LoVo (cell line): ENCODE measurements around the gene STX19.
"Not testable (repeated sequence)": the region's sequence is repeated elsewhere in the genome, so short reads cannot be mapped to it uniquely, and the experiment has no call there.

Experiments
- DNase-seq: peaks from one replicate; pipeline ENCODE4 v3.0.0-alpha.2; 2016; ENCODE audit warnings: low spot score

STX19 gene, protein sequence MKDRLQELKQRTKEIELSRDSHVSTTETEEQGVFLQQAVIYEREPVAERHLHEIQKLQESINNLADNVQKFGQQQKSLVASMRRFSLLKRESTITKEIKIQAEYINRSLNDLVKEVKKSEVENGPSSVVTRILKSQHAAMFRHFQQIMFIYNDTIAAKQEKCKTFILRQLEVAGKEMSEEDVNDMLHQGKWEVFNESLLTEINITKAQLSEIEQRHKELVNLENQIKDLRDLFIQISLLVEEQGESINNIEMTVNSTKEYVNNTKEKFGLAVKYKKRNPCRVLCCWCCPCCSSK

DNA sequence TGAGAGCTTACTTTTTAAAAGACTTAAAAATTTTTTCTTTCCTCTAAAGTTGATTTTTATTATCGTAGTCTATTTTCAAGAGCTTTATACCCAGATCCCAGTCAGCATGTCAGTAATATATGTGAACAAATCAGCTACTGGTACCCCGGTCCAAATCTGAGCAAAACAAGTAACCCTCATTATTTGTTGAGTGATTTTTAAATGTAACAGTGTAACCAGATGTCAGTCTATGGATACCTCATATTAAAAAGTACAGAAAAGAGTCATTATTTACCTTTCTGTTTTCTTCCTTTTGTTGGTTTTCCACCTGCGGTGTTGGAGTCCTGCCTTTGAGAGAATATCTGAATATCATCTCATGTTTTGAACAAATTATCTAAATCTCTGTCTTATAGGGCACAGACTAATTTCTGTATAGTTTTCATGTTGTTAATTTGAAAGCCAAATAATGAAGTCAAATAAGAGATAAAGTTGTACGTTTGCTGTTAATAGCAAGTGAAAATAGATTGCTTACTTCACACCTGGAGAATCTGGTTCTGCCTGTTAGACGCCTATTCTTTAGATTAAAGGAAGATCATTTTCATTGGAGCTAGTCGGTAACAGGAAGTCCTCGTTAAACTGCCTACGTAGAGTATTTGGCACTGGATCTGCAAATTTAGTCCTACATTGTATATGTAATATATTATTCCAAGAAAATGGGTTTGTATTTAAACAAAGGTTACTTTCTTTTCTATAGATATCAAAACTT is at the start of gene STX19:
Gene STX19, minus strand, starts transcription at position 505 of the 745 bp plus-strand sequence. CDS start 13,328 bp downstream, outside the sequence.
- peak; percentile 74 for DNase-seq

DNA sequence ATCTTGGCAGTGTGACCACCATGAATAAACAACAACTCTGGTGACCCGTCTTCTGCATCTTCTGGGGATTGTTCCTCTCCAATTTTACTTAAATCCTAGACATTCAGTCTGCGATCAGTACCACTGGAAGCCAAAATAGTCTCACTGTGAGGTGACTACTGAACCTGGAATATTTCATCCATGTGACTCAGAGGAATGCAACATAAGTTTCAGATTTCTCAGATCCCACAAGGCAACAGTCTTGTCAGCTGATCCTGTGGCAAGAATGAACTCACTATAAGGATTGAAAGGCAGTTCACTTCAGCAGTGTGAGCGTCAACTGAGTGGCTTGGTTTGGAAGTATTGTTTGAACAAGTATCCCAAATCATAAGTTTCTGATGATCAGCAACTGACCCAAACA is 47.7 kb upstream of the STX19 start:
- no peak for DNase-seq

DNA sequence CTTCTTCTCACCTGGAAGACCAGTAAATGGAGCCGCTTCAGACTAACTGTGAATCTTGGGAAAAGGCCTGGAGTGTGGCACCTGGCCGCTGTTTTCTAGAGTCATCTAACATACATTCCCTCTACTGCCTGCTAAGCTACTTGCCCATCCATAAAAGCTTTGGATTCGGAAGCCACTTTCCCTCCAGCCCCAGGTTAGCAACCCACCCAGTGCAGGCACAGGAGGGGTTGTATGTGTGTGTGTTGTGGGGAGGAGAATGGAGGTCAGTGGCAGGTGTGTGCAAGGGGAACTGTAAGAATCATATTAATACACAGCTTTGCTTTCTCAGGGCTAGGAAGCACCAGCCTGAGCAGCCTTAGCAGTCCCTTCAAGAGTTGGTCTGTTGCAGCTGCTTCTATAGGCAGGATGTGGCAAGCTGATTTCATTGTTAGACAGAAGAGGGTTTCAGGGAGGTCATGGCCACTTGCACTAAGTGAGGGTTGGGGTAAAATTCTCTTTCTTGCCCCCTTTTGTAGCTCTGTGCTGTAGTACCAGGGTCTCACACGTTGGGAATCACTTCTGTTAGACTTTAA is 43.4 kb upstream of the STX19 start:
- no peak for DNase-seq

DNA sequence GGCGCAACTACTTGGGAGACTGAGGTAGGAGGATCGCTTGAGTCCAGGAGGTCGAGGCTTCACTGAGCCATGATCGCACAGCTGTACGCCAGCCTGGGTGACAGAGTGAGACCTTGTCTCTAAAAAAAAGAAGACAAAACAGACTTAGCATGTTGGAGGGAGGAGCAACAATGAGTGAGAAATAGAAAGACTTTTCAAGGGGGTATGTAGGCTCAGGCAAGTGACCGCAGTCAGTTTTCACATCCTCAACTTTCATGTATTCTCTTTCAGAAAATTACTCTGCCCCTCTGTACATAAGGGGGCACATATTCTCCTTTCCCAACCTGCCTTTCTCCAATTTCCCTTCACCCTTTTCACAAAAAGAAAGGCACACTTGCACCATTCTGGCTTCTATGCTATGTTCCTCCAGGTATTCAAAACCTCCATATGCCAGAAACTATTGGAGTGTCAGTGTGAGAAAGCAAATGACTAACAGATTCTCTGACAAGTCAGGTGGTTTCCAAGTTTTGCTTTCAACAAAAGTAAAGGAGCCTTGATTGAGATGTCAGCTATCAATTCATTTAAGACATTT is 42.0 kb upstream of the STX19 start:
- DNase-seq, result no peak

DNA sequence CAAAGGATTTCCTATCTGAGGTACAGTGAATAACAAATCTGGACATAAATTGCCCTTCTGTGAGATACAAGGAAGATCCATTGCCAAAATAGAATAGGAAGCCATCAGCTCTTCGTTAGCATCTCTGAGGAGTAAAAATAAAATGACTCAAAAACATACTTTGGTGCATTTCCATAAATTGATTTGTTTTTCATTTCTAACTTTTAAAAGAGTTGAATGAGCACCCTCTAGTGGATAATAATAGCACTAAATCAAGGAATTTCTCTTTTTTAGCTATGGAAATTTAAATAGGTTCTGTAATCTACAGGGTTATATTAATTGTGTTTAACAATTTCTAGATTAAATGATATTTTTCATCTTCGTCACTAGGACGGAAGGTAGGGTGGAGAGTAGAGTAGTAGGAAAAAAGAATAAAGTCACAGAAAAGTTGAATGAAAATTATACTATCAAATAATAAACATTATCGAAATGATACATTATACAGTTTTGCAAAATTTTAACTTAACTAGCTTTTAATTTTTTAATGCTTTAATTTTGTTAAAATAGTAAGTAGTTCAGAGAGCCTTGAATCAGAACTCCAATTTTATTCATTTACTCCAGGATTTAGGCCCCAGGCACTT is 40.9 kb upstream of the STX19 start:
- DNase-seq, result peak; percentile 39

DNA sequence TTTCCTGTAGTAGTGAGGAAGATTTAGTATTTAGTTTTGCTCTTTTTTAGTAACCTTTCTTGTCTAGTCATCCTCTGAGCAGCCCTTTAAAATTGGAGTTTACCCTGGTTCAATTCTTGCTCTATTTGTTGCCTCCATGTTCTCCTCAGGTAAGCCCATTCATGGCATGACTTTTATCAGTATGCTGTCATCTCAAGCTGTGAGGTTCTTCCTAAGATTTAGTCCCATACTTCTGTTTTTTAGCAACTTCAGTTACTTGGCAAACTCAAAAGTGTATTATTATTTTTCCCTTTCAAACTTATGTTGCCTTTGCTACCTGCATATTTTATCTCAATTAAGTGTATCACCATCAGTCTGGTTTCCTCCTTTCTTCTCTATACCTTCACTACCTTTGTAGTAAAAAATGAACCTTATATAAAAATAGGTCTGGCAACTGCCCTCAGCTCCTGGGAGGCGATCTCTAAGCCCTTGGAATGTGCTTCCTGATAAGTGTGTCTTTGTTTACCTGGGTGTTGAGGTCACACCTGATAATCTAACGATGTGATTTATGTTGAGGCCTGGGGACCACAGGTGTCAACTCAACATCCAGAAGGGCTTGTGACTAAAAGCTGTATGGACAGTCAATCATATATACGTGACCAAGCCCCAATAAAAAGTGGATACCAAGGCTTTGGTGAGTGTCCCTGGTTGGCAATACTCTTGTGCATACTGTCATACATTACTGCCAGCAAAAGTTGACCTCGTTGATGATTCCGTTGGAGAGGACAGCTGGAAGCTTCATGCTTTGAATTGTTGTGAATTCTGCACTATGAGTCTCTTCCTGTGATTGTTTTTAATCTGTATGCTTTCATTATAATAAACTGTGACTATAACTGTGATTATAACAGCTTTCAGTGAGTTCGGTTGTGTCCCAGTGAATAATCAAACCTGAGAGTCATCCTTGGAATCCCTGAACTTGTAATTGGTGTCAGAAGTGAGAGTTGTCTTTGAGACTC is 38.4 kb upstream of the STX19 start:
- DNase-seq, result no peak

DNA sequence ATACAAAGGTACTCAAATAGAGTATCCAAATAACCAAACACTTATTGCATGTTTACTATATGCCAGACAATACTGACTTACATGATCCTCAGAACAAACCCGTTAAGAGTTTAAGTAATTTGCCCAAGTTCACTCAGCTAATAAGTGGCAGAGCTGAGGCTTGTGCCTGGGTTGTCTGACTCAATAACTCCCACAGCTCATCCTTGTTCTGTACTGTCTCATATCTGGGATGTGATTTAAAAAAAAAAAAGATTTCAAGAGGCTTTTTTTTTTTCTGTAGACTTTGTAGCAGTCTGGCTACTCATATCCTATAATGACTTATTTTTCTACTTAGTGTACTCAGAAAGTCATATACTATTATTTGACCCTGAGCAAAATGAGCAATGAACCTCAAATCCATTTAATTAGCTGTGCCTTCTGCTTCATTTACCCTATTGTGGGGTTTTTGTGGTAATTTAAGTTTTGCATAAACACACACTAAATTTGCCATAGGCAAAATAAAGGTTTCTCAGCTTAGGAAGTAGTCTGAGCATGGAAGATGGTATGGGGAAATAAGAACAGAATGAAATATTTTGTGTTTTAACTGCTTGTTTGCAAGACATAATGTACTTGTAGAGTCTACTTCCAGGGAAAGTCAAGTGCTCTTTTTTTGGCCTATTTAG is 37.6 kb upstream of the STX19 start:
- DNase-seq, result no peak

DNA sequence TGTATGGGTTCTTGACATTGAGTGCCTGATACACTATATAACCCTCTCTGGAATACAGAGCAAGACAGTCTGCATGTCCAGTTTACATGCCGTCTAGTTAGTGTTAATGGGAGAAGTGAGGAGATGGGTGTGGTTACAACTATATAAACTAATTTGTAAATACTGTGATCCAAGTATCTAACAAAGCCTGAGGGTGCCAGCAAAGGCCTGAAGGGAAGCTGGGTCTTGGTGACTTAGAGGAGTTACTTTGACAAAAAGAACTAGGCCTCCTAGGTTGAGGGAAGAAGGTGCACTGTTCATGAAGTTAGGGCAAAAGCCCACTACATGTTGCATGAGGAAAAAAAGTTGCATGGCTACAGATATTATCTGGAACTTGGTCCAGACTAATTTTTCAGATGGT is 36.7 kb upstream of the STX19 start:
- DNase-seq, result no peak

DNA sequence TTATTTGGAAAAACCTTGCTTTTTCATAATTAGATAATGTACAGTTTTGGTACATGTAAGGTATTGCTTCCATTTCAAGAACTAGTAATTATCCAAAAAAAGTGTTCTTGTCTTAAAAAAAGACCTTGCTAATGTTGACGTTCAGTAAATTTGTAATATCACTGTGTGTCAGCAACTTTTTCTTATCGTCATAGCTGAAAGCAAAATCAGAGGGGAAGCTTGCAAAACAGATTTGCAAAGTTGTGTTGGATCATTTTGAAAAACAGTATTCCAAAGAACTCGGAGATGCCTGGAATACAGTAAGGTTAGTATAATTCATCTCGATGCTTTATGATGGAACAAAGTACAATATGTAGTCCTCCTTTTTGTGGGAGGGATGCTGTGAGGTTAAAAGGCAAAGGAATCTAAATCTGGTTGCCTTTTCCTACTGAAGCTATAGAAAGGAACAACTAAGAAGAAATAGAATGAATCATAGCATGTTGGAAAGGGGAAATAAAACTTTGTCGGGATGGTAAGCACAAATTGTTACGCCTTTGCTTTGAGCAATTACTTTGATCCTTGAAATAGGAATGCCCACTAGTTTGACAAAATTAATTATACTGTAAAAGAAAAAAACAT is 36.0 kb upstream of the STX19 start:
- DNase-seq, result no peak

DNA sequence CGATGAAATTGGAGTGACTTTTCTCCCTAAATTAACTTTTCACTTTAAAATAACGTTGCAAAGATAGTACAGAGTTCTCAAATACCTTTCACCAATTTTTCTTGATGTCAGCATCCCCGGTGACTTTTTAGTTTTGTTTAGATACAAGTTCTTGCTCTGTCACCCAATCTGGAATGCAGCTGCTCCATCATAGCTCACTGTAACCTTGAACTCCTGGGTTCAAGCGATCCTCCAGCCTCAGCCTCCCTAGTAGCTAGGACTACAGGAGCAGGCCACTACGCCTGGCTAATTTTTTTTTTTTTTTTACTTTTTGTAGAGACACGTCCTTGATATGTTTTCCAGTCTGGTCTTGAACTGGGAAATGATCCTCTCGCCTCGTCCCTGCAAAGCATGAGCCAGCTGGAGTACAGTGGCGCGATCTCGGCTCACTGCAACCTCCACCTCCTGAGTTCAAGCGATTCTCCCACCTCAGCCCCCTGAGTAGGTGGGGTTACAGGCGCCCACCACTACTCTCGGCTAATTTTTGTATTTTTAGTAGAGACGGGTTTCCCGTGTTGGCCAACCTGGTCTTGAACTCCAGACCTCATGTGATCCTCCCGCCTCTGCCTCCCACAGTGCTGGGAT is 35.2 kb upstream of the STX19 start:
- DNase-seq, result no peak

DNA sequence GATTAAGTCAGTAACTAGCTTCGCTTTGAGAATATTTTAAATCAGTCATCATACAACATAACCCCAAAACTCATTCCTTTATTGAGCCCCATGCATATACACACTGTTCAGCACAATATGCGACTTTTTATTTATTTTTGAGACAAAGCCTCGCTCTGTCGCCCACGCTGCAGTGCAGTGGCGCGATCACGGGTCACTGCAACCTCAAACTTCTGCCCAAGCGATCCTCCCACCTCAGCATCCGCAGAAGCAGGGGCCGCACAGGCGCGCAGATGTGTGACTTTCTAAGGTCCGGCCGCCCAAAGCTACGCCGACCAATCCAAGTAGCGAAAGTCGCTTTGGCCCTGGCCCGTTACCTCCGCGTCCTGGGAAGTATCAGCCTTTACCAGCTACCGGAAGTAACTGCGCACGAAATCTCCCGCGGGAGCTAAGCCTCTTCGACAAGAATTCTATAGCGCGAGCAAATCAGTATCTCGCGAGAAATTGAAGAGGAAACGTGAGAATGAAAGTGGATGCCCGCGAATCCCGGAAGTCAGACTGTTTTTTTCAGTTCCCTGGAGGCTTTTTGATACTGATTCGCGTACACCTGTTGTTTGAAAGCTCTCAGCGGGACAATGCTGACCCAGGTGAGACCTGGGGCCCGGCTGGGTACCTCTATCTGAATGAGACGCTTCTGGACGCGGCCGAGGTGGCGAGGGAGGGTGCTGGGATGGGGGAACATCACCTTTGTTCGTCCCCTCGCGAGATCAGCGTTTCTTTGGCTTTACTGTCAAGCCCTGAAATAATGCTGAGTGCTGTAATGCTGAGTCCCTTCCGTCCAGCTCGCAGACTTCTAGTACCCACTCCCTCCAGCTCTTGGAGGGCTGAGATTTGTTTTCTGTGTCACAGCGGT is 34.4 kb upstream of the STX19 start, which contains the start of the genes DHFR2 and NSUN3:
Gene DHFR2, minus strand, starts transcription at position 404 of the 892 bp plus-strand sequence. CDS start 1,405 bp downstream, outside the sequence.
Gene NSUN3, plus strand, starts transcription at position 549 of the 892 bp plus-strand sequence. Its CDS starts 66 bp downstream, at position 615.
- peak; percentile 95 for DNase-seq

DNA sequence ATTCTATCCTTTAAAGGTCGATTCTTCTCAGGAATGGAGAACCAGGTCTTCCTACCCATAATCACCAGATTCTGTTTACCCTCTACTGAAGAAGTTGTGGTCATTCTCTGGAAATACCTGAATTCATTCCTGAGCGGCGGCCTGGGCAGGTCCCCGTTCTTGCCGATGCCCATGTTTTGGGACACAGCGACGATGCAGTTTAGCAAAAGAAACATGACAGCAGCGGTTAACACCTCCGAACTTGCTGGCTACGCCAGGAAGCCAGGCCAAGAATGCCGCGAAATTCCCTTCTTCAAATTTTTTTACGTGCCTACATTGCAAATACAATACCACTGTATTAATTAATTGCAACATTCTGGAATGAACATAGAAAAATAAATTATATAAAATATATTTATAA is 32.9 kb upstream of the STX19 start:
- DNase-seq, result no peak

DNA sequence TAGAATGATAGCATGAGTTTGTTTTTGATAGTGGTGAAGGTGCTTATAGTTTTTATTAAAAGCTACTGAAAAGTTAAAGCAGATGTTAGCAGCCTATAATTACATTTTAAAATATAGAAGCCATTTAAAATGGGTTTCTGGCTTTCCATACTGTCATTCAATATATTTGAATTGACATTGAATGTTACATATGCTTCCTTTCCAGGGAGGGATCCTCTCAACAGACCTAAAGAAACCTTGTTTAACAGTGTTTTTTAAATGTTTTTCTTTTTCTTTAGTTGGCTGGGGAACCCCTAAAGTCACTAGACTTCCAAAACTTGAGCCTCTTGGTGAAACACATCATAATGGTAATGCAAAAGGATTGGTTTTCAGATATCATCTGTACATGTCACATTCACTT is 22.1 kb upstream of the STX19 start:
- DNase-seq, result no peak

DNA sequence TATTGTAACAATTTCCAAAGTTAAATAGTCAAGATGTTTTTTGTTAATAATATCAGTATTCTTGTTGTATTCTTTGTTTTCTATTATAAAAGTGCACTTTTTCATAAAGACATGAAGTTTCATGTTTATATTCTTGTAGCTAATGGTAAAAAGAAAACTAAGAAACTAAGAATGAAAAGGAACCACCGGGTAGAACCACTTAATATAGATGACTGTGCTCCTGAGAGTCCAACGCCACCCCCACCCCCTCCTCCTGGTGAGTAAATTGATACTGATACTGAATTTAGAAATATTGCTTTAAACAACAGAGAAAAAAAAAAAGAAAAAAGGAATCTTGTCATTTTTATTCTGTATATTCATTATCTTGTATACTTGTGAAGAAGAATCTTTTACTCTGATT is 20.9 kb upstream of the STX19 start:
- DNase-seq, result no peak

DNA sequence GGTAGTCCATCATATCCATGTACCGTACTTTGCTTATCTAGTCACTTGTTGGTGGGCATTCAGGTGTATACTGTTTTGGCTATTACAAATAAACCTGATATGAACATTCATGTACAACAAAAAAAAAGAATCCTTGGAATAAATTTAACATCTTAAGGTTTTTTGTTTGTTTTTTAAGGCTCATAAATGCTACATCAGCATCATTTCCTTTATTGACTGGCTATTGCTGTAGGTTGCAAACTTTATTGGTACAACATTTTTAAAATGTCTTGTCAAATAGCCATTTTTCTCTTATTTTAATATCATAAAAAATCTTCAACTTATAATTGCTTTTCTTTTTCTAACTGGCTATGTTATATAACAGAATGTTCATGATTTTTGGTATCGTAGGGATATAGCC is 18.1 kb upstream of the STX19 start:
- DNase-seq, result no peak

DNA sequence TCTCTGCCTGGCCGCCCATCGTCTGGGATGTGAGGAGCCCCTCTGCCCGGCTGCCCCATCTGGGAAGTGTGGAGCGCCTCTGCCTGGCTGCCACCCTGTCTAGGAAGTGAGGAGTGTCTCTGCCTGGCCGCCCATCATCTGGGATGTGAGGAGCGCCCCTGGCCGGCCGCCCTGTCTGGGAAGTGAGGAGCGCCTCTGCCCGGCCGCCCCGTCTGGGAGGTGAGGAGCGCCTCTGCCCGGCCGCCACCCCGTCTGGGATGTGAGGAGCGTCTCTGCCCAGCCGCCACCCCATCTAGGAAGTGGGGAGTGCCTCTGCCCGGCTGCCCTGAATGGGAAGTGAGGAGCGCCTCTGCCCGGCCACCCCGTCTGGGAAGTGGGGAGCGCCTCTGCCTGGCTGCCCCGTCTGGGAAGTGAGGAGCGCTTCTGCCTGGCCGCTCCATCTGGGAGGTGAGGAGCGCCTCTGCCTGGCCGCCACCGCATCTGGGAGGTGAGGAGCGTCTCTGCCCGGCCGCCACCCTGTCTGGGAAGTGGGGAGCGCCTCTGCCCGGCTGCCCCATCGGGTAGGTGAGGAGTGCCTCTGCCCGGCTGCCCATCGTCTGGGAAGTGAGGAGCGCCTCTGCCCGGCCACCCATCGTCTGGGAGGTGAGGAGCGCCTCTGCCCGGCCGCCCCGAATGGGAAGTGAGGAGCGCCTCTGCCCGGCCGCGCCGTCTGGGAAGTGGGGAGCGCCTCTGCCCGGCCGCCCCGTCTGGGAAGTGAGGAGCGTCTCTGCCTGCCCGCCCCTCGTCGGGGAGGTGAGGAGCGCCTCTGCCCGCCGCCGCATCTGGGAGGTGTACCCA is 15.9 kb upstream of the STX19 start:
- not testable (repeated sequence) for DNase-seq

DNA sequence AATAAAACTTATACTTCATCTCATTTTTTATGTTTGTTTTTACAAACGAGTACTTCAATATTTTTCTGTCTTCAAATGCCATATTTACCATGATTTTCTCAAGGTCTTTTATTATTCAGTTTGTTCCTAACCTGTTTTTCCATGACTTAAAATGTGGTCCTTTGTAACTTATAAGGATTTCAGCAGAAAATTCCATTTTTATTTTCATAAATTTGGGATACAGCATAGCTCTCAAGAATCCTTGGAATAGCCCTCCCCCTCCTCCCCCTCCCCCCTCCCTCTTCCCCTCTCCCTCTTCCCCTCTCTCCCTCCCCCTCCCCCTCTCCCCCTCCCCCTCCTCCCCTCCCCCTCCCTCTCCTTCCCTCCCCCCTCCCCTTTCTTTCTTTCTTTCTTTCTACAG is 14.9 kb upstream of the STX19 start:
- no peak for DNase-seq
